AG09309 (cell line): ENCODE data around the gene ENTPD7.

ENCODE experiments used
- DNase-seq: peaks from one replicate; pipeline ENCODE4 v3.0.0-alpha.2; 2010; ENCODE audit warnings: low read depth
- H3K4me3 ChIP-seq: 2 replicates; pipeline ENCODE4 v1.5.1; 2011; ENCODE audit warnings: mild to moderate bottlenecking, low read depth, low read length, moderate library complexity; ENCODE audit not compliant: control insufficient read depth
- CTCF ChIP-seq: IDR thresholded peaks from 2 replicates; pipeline ENCODE4 v1.5.1; 2011; ENCODE audit warnings: mild to moderate bottlenecking, low read depth, low read length, inconsistent platforms; ENCODE audit not compliant: insufficient read depth, control insufficient read depth; ENCODE audit errors: missing control alignments

The ENTPD7 gene

GRCh38 chr10:99647601-99648151, 11.6 kb upstream of the ENTPD7 start:
- DNase-seq: no peak
- no peak overlapping the region for H3K4me3 ChIP-seq
- no peak for TF ChIP-seq CTCF

- no peak for TF ChIP-seq CTCF
- no peak for DNase-seq
- H3K4me3 ChIP-seq: no peak overlapping the region
Measured at GRCh38 chr10:99648717-99649116, 10.6 kb upstream of the ENTPD7 start.

GRCh38 chr10:99652800-99653390, 6.4 kb upstream of the ENTPD7 start:
- no peak for TF ChIP-seq CTCF
- DNase-seq: no peak
- no peak overlapping the region for H3K4me3 ChIP-seq

- TF ChIP-seq CTCF: no peak
- H3K4me3 ChIP-seq: no peak overlapping the region
- no peak for DNase-seq
Measured at GRCh38 chr10:99654390-99655175, 4.7 kb upstream of the ENTPD7 start.

- no peak for TF ChIP-seq CTCF
- no peak overlapping the region for H3K4me3 ChIP-seq
- DNase-seq: no peak
Measured at GRCh38 chr10:99656199-99657064, 2.9 kb upstream of the ENTPD7 start.

- TF ChIP-seq CTCF: no peak
- H3K4me3 ChIP-seq: peak overlapping the region; percentile 86
- DNase-seq: no peak
Measured at GRCh38 chr10:99658622-99659030, 683 bp upstream of the ENTPD7 start.
